Skin of body (tissue), 2 donors: Measurements from ENCODE around the gene GORASP1. TPM values are rescaled to one million over a fixed set of nuclear protein-coding genes. Genes with fewer than 3 reads are reported as not detected.

ENCODE experiments used
- DNase-seq: peaks from one replicate; lab custom pipeline; 2025; lab: John Stamatoyannopoulos, UW
- total RNA-seq: library from RNA; depleted of rRNA; stranded (reverse); fragments of >200 nt; gene quantifications from one replicate; pipeline ENCODE4 v1.2.3, GENCODE V29; 2014

Gene GORASP1
- total RNA-seq, 1 donor from 2014 or later, result 29.9 TPM

DNA sequence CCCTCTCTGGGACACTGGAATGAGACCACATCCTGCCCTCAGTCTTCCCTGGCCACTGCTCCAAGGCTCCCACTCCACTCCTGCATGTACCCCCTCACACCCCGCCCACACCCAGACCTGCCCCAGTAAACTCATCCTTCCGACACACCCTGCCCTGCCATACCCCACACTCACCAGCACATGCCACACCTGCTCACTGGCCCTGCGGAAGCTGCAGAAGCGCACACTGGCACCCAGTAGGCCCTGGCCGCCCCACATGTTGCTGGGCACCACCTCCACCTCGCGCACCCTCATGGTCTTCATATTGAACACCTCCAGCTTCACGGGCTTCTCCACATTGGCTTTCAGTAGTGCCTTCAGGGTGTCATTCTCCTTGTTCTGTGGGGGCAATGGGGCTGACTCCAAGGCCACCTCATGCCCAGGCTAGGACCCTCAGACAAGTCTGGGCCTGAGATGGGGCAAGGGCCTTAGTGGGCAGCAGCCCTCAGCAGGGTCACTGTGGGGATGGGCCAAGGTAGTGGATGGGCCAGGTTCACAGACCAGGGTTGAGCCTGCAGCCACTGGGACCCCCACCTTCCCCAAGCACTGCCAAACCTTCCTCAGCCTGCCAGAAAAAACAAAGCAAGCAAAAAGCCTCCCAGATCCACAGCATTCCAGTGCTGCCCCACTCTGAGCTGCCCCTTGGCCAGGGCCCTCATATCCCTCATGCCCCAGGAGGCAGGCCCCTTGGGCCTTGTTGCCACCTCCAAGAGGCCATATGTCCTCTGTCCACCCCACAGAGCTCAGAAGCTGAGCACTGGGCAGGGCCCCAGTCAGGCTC lies 4.7 kb downstream of the GORASP1 start:
- DNase-seq, result no peak

DNA sequence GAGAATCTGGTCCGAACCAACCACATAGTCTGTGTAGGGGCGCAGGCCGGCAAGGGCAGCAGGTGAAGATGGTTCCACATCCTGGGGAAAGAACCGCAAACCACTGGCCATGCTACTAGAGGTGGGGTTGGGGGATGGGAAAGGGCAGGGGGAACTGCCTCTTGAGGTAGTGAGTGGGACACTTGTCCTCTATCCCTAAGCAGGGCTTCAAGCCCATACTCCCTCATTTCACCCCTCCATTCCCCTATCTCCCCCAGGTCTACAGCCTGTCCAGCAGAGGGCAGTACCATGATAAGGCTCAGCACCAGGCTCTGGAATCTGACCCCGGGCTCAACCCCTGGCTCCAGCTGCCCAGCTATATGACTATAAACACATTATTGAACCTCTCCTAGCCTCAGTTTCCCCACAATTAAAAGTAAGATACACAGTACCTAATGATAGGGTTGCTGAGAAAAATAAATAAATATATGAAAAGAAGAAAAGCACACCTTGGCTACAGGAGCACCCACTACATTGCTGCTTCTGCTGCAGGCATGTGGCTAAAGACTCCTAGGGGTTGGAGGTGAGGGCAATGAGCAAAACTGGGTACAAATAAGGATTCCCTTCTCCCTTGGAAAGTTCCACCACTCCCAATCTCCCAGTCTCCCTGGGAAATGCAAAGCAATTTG lies 6.3 kb downstream of the GORASP1 start:
- no peak for DNase-seq

DNA sequence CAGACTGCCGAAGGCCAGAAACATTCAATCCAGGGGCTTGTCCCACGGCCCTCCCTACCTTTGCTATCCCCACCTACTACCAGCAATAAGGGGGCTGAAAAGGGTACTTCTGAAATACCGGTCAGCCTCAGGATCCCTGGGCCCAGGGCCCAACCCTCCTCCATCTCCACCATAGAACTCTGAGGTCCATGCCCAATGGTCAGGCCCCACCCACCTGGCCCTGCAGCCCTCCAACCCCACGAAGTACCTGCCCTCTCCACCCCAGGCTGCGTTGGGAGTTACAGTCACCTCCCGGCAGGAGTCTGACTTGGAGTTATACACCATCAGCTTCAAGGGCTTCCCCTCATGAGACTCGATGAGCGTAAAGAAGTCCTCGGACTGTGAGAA lies 6.9 kb downstream of the GORASP1 start:
- no peak for DNase-seq

DNA sequence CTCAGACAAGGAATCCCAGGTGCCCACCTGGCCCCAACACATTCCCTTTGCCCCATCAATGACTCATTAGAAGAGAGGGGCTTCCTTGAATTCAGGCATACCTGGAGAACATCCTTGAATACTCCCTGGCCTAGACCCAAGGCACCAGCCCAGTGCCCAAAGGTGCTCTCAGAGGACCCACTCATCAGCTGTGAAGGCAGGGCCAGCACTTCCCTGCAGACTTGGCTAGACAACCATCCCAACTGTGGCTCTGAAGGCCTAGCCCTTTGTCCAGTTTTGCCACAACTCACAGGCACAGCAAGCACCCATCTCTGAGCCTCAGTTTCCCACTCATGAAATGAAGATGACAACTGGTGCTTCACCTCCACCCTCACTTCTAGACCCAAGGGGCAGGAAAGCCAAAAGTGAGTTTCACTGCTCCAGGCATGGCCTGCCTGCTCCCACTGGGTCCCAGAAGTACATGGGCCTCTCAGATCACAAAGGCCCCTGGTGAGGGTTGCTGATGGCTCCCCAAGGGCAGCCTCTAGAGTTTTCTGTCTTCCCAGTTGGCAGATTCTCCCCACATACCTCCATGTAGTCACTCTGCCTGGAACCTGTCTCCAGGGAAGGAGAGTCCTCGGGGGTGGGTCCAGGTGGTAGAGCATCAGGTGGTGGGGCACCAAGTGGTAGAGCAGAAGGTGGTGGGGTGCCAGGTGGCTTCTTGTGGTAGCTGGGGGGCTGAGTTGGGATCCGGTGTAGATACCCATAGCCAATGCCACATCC lies 7.5 kb downstream of the GORASP1 start:
- DNase-seq, result no peak

DNA sequence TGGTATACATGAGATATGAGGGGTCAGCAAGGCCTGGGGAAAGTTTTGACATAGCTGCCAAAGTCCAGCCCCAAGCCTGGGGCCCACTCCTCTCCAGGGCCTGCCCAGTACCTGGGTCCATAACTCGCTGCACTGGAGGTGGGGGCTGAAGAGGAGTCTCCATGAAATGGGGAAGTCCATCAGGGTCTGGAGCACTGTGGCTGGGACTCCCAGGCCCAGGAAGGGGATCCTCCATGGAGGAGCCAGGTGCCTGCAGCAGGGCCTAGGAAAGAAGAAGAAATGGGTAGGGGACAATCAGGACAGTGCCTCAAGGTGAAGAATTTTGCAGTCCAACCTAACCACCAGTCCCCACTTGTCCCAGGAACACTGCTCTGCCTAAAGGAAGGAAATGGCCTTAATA lies 8.2 kb downstream of the GORASP1 start:
- no peak for DNase-seq

DNA sequence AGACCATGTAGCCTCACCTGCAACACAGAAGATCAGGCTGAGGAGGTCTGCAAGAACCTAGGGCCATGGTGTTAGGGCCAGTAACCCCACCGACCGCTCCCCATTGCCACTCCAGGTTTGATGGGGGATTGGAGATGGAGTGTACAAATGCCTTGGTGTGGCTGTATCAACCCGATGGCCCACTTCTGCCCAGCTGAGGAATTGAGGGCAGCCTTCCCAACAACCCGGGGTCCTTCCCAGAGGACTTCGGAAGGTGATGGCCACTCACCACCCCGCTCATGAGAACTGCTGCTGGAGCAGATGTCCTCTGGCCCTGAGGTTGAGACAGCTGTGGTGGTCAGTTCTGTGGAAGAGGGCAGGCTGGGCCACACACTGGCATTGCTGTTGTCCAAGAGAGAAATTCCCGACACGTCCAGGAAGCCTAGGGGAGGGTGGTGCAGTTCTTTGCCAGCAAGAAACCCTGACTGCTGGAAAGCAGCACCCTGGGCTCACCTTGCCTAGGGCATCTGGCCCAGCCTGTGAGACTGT lies 8.9 kb downstream of the GORASP1 start:
- no peak for DNase-seq

DNA sequence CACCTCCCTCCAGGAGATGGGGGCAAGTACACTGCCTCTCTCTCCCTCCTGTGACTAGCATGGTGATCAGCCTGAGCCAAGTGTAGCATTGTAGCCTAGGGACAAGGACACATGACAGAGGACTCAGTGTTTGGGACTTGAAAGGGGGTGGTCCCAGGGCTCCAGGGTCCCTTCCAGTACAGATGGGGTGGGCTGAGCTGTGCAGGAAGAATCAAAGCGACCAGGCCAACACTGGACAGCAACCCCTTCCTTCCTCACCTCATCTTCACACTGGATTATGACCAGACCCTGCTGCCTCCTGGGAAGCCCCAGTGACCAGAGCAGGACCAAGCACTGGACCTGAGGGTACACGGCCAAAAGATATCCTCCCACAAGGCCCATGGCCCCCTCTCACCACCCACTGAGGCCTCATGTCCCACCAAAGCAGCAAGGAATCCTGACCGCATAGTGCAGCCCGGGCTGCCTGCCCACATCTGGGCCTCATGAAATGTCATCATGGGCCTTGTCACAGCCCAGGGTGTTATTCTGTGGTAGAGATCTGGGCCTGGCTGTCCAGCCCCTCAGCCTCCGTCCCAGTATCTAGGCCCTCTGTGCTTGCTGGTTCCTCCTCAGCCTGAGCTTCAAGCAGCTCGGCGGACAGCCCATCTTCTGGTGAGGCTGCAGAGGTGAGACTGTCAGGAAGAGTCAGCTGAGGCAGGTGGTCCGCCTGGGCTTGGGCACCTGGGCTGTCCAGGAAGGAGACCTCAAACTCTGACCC lies 9.5 kb downstream of the GORASP1 start:
- no peak for DNase-seq

DNA sequence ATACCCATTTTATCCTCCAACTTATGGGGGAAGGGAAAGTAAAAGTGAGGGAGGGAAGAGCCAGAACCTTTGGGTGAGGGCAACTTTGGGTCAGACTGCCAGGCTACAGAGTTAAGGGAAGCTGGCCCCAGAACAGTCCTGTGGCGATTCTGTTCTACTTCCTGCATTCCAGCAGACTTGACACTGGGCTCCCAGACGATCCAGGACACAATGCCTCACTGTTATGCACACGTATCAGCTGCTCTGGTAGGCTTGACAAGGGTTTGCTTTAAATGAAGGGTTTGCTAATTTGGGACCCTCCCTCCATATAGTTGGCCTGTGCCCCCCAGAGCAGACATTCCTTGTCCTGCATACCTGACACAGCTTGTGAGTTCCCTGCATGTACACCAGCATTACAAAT lies 10.7 kb downstream of the GORASP1 start:
- DNase-seq, result no peak

DNA sequence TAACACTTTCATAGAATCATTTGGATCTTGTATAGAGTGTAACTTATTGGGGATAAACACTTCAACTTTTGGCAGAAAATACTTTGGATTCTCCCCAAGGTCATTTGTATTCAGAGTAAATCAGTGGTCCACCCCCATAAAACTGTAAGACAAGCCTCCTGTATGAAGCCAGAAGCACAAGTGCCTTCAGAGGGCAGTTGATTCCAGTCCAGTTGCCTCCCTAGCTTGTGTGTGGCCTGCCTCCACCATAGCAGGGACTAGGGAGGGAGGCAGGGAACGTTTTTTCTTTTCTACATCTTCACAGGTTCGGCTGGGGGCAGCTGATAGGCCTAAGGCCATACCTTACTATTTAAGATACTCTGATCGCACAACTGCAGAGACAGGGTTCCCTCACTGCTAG lies 11.6 kb downstream of the GORASP1 start:
- DNase-seq, result no peak

DNA sequence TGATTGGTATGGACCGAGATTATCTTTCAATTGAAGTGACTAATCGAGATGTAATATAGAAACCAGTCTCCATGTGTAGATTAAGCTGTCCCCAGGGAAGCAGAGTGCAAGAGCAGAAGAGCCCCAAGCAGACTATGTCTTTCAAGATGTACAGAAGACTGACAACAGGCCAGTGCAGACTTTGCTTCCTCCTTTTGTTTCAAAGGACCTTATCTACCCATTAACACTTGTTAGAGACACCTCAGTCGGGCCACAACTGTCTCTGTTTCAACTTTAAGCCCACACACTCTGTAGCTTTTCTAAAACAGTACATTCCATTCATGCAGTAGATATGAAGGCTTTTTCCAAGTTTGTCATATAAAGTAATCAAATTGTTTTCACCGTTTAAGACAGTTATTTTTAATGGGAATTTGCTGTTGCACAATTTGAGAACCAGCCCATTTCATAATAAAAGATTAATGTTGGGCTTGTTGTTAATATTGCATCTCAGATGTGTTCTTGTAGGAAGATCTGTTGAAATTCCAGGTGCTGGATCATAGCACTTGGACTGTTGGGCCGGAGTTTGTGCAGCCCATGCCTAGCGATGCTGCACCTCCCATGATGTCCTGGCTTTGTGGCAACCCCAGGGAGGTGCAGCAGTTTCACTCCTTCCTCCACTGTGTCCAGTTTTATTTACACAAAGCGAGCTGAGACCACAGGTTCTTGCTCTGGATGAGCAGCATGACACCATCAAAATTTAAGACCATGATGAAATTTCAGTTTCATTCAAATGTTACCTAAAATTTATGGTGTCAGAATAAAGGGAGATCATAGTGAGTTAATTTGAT lies 12.4 kb downstream of the GORASP1 start:
- DNase-seq, result no peak

DNA sequence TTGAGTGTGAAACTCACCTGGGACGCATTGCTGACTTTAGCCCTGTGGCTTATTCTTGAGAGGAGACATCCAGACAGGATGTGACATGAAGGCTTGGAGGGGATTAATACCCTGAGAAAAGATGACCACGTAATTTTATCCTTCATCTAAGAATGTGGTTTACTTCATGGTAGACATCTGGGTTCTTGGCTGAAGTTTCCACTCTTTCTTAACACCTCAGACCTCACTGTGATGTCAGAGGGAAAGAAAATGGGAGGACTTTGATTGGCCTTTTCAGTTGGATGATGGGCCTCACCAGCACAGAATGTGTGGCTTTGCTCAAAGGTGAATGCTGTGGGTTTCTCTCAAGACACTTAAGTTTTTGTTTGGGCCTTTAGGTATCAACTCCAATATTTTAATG lies 16.5 kb downstream of the GORASP1 start:
- DNase-seq, result no peak

DNA sequence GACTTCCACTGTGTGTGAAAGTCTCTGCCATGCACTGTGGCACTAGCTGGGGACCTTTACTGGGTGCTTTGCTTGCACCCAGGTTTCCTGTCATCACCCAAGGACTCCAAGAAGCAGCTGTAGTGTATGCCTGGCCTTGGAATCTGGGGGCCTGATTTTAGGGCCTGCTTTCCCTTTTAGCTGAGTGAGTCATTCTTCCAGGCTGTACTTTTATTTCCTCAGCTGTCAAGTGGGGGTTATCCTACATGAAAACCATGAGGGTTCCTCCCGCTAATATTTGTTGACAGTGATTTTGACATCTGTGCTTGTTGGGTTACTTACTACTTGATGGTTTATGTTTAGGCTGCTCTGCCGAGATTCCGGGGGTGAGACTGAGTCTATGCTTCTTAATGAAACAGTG lies 18.5 kb downstream of the GORASP1 start:
- no peak for DNase-seq

DNA sequence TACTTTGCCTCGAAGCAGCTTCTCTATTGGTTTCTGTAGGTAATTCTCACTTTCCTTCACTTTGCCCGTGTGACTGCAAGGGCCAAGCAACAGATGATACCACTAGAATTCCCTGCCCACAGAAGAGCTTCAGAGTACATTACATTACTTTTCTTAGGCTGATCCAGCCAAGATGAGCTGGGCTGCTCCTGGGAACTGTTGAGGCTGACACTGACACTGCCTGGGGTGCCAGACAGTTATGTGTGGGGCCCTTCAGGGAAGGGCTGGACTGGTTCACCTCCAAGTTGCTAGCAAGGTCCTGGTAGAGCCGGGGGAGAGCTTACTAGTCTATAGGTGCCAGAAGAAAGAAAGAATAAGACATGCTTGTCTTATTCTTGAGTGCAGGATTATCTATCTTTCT lies 19.0 kb downstream of the GORASP1 start:
- DNase-seq, result no peak

DNA sequence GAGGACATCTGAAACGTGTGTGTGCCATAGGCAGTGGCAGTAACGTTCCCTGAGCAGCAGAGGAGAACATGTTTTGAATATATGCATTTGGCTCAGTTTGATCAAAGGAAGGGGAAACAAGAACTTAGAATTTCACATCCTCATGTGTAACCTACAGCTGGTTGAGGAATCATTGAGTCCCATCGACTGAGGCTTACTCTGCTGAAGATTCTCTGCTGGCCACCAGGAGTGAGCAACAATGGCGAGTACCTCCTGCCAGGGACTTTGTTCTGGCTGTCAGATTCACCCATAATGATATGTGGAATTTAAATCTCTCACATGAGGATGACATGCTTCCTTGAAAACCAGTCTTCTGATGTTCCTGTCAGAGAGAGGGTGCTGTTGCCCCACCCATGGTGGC lies 21.3 kb downstream of the GORASP1 start:
- no peak for DNase-seq

DNA sequence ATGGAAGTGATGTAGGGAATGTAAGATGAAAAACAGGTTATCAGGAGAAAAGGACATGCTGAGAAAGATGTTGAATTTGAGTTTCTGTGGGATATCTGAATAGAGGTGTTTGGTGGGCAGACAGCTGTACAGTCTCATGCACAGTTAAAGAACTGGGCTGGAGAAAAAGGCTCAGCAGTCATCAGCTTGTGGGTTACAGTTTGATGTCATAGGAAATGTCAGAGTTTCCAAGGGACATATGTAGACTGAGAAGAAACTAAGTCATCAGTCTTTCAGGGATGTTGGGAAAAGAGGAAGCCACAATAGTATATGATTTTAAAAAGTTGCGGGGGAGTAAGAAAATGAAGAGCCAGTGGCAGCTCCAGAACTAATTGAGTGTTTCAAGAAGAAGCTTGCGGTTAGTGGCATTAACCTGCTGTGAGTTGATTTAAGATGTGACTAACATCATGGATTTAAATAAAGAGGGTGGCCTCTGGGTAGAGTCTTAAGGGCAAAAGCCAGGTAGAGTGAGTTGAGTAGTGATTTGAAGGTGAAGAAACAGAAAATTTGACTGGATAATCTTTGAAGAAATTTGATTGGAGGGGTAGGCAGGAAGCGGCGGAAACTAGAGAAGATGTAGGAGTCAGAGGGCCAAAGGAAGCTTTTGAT lies 24.6 kb downstream of the GORASP1 start:
- DNase-seq, result no peak

DNA sequence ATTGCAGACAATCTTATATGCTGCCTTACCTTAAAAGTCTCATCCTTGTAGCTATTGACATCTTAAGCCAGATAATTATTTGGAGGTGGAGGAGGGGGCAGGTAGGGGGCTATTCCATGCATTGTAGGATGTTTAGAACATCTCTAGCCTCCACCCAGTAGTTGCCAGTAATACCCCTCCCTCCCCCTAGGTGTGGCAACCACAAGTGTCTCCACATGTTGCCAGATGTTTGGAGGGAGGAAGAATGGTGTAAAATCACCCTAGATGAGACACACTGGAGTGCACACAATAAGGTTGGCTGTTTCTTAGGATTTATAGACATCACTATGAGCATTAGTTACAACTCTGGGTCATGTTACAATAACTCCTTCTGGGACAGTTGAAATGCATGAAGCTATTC lies 27.4 kb downstream of the GORASP1 start:
- no peak for DNase-seq

DNA sequence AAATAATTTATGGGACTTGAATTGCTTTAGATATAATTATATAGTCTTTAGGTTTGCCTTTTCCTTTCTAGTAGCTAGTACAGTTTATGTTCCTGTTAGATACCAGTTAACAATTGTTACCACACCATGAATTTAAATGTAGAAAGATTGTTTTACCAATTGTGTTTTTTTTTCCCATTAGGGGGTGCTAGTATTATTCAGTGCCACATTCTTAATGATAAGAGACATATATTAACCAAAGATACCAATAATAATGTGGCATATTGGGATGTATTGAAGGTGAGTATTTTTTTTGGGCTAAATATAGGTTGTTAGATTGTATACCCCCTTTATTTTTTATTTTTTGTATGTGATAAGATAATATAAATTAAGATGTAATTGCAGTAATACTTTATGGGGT lies 27.9 kb downstream of the GORASP1 start:
- DNase-seq, result no peak

DNA sequence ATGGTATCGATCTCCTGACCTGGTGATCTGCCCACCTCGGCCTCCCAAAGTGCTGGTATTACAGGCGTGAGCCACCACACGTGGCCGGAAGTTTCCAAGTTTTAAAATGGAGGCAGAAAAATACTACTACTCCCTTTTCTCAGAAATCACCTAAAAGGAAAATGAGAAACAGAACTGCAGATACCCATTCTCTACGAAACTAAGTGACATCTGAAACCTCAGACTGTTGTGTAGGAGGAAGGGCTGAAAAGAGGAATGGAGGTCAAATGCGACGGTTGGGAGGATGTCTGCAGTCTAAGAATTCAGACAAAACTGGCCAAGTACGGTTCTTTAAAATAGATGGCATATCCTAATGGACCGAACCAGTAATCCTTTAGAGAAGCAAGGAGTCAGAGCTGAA lies 31.5 kb downstream of the GORASP1 start:
- DNase-seq, result no peak

DNA sequence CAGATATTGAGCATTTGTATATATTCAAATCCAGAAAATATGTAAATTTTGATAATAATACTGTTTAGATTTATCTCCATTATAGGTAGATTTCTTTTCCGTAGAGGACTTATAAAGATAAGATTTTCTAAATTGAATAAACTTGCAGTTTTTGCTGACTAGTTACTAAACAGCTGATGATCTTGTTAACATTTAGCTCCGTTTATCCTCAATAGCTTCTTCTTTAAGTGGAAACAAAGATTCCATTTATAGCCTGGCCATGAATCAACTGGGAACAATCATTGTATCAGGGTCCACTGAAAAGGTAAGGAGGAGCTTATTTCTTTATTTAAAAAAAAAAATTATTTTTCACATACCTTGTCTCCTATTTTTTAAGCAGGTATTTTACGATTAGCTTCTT lies 38.9 kb downstream of the GORASP1 start:
- no peak for DNase-seq

DNA sequence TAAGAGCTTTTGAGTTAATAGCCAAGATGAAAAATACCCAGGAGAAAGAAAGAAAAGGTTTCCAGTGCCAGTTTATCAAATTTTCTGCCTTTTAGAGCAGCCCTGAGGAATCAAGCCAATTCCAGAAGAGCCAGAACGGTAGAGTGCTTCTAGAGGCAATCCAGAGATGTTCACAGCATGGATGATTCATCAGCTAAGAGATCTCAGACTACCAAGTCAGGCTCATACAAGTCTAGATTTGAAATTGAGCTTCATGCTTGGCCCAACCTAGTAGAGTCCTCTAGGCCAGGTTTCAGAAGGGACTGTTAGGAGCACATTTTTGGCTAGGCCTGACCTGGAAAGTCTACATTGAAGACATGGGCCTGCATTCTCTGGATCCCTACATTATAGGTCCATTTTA lies 40.1 kb downstream of the GORASP1 start:
- DNase-seq, result no peak
